Liver (tissue), 9 donors: ENCODE data around the gene ZRANB1. TPM values are rescaled to one million over a fixed set of nuclear protein-coding genes. Genes with fewer than 3 reads are reported as not detected.
"Not testable (repeated sequence)": the region's sequence is repeated elsewhere in the genome, so short reads cannot be mapped to it uniquely, and the experiment has no call there.

ENCODE experiments used
- DNase-seq: peaks from one replicate; pipeline ENCODE4 v3.0.0-alpha.2; 2017; ENCODE audit warnings: low spot score
- H3K27ac ChIP-seq, 2 donors: one replicate each; pipeline ENCODE4 v1.7.0; 2013; ENCODE audit warnings: inconsistent platforms in 2 of 2, low read length in 2 of 2, control low read depth in 1 of 2, low read depth in 1 of 2, mild to moderate bottlenecking in 1 of 2
- H3K27me3 ChIP-seq, 4 donors: one replicate each; pipeline versions ENCODE4 v1.6.1 to v1.7.0; 2013; ENCODE audit warnings: low read length in 3 of 4, inconsistent platforms in 1 of 4, mild to moderate bottlenecking in 1 of 4, moderate library complexity in 1 of 4; ENCODE audit not compliant: control insufficient read depth in 4 of 4, insufficient read depth in 4 of 4
- H3K36me3 ChIP-seq, 4 donors: one replicate each; pipeline versions ENCODE4 v1.6.1 to v1.7.0; 2013; ENCODE audit warnings: low read length in 3 of 4, mild to moderate bottlenecking in 3 of 4, low read depth in 1 of 4, moderate library complexity in 1 of 4; ENCODE audit not compliant: control insufficient read depth in 4 of 4, insufficient read depth in 3 of 4
- H3K4me1 ChIP-seq, 4 donors: one replicate each; pipeline versions ENCODE4 v1.6.1 to v1.7.0; 2013; ENCODE audit warnings: low read length in 3 of 4, mild to moderate bottlenecking in 3 of 4, moderate library complexity in 1 of 4; ENCODE audit not compliant: control insufficient read depth in 4 of 4, insufficient read depth in 4 of 4
- H3K4me3 ChIP-seq, 3 donors: one replicate each; pipeline versions ENCODE4 v1.6.1 to v1.7.0; 2013; ENCODE audit warnings: low read length in 3 of 3, control low read depth in 1 of 3, low read depth in 1 of 3, mild to moderate bottlenecking in 1 of 3
- H3K9ac ChIP-seq, 2 donors: one replicate each; pipeline ENCODE4 v1.7.0; 2013; ENCODE audit warnings: low read length in 2 of 2, mild to moderate bottlenecking in 2 of 2, moderate library complexity in 2 of 2, control low read depth in 1 of 2, low read depth in 1 of 2
- H3K9me3 ChIP-seq, 4 donors: one replicate each; pipeline versions ENCODE4 v1.6.1 to v1.7.0; 2013; ENCODE audit warnings: low read length in 3 of 4; ENCODE audit not compliant: control insufficient read depth in 4 of 4
- ATF3 ChIP-seq: IDR thresholded peaks from 2 replicates; pipeline ENCODE4 v1.6.1; 2016; ENCODE audit warnings: antibody characterized with exemption
- CTCF ChIP-seq: fragments of 150-350 bp; IDR thresholded peaks from 2 replicates; pipeline ENCODE4 v1.5.1; 2017; ENCODE audit warnings: improper control_type of control experiment, low read depth, low read length; ENCODE audit not compliant: missing input control
- EGR1 ChIP-seq, 2 donors: IDR thresholded peaks; 2 replicates each; pipeline ENCODE4 v1.6.1; 2016 to 2018; ENCODE audit warnings: antibody characterized with exemption in 2 of 2, low read depth in 2 of 2
- FOXA1 ChIP-seq: IDR thresholded peaks from 2 replicates; pipeline ENCODE4 v1.6.1; 2016; ENCODE audit warnings: antibody characterized with exemption
- HNF4A ChIP-seq, 2 donors: conservative IDR thresholded peaks; 2 replicates each; pipeline ENCODE4 v1.6.1; 2016; ENCODE audit warnings: antibody characterized with exemption in 2 of 2, mild to moderate bottlenecking in 2 of 2
- JUND ChIP-seq, 2 donors: IDR thresholded peaks; 2 replicates each; pipeline ENCODE4 v1.6.1; 2016; ENCODE audit warnings: antibody characterized with exemption in 2 of 2
- MAX ChIP-seq: IDR thresholded peaks from 2 replicates; pipeline ENCODE4 v1.6.1; 2016; ENCODE audit warnings: antibody characterized with exemption
- NR2F2 ChIP-seq: IDR thresholded peaks from 2 replicates; pipeline ENCODE4 v1.6.1; 2016; ENCODE audit warnings: antibody characterized with exemption
- RAD21 ChIP-seq, 2 donors: IDR thresholded peaks; 2 replicates each; pipeline ENCODE4 v1.6.1; 2016; ENCODE audit warnings: antibody characterized with exemption in 2 of 2, mild to moderate bottlenecking in 2 of 2
- REST ChIP-seq: IDR thresholded peaks from 2 replicates; pipeline ENCODE4 v1.6.1; 2016; ENCODE audit warnings: antibody characterized with exemption, mild to moderate bottlenecking
- RXRA ChIP-seq, 2 donors: IDR thresholded peaks; 2 replicates each; pipeline ENCODE4 v1.6.1; 2017 to 2018; ENCODE audit warnings: antibody characterized with exemption in 2 of 2, mild to moderate bottlenecking in 1 of 2
- SP1 ChIP-seq: IDR thresholded peaks from 2 replicates; pipeline ENCODE4 v1.6.1; 2018; ENCODE audit warnings: antibody characterized with exemption, mild to moderate bottlenecking
- TAF1 ChIP-seq: conservative IDR thresholded peaks from 2 replicates; pipeline ENCODE4 v1.6.1; 2016; ENCODE audit warnings: antibody characterized with exemption, mild to moderate bottlenecking
- YY1 ChIP-seq: IDR thresholded peaks from 2 replicates; pipeline ENCODE4 v1.6.1; 2016; ENCODE audit warnings: antibody characterized with exemption, mild to moderate bottlenecking
- ZBTB33 ChIP-seq: IDR thresholded peaks from 2 replicates; pipeline ENCODE4 v1.6.1; 2016; ENCODE audit warnings: antibody characterized with exemption
- WGBS: extraction: QIAGEN DNeasy Blood & Tissue Kit; methylation state at CpG from one replicate; pipeline ENCODE4 v1.1.7; 2013; 5-methylcytosine and 5-hydroxymethylcytosine counted together
- polyA plus RNA-seq, 2 donors: library from polyadenylated mRNA; stranded (reverse) in 1 of 2; unstranded in 1 of 2; fragments of 200-250 nt in 1 of 2; fragments of >200 nt in 1 of 2; fragmentation: Nextera tagmentation in 1 of 2; extraction: Ambion mirVana in 1 of 2; gene quantifications; one replicate each; pipeline versions ENCODE4 v1.2.1 to v1.2.3, GENCODE V29; 2013 to 2015
- total RNA-seq, 2 donors: library from RNA; depleted of rRNA; stranded (reverse); fragments of >200 nt; gene quantifications; one replicate each; pipeline ENCODE4 v1.2.3, GENCODE V29; 2014
- donor health status: healthy.
- donor health status: healthy.
- donor health status: healthy.
- donor health status: healthy.
- donor health status: healthy.

The ZRANB1 gene
- total and polyA plus RNA-seq, 4 donors, result 6.2 to 32.5 (median 14.4) TPM

DNA sequence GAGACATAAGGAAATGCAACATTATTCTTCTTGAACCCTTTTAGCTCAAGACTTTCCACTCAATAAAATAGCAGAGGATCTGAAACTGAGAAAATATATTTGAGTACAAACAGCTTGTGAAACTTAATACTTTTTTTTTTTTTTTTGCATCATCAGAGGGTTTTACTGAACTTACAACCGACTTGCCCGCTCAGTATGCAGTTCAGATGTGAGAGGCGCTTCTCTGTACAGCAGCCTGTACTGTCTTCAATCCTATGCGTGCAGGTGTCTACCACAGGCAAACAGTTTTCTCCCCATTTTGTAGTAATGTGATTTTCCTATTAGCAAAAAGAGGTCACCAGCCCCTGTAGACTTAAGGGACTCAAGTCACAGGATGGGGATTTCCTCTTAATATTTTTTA, 46.8 kb downstream of the ZRANB1 start:
- not testable (repeated sequence) for H3K27me3 ChIP-seq, H3K9ac ChIP-seq, H3K27ac ChIP-seq, H3K4me3 ChIP-seq, DNase-seq, H3K36me3 ChIP-seq, H3K9me3 ChIP-seq
- WGBS, result 86% methylated on average over 4 of the region's 4 CpGs
- H3K4me1 ChIP-seq, result peaks cover 8 to 45% (median 34%) of the 10 kb centered on the region in 4 donors

DNA sequence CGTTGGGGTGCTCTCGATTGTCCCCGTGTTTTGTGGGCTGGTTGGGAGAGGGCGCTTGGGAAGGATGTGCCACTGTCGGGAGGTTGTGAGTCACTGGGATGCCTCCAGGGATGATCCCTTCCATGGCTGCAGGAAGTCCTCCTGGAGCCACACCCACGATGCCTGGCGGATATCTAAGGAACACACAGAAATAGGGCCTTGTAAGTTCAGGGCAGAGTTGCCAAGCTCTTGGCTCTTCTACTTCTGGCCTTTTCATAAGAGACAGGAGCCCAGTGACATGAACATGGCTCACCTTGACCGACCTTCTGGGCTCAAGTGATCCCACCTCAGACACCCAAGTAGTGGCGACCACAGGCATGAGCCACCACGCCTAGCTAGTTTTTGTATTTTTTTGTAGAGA, 47.6 kb downstream of the ZRANB1 start:
- H3K9me3 ChIP-seq, result no peaks in the 10 kb centered on the region
- peaks cover 3 to 9% (median 7%) of the 10 kb centered on the region in 4 donors for H3K36me3 ChIP-seq
- TF ChIP-seq EGR1 (IDR thresholded peaks at IDR 0.05; ENCODE audit: low read depth in 2 of 2) (no peak), NR2F2 (no peak)
- no peaks in the 10 kb centered on the region for H3K27me3 ChIP-seq
- peaks cover 4 to 38% (median 29%) of the 10 kb centered on the region in 4 donors for H3K4me1 ChIP-seq
- 92% methylated on average over 10 of the region's 10 CpGs for WGBS
- no peak overlapping the region for H3K27ac ChIP-seq
- no peak for DNase-seq
- no peak overlapping the region for H3K9ac ChIP-seq
- no peak overlapping the region for H3K4me3 ChIP-seq

GRCh38 chr10:124990671-124991625, 49.0 kb downstream of the ZRANB1 start:
- DNase-seq, result no peak
- WGBS, result 88% methylated on average over 14 of the region's 14 CpGs
- Histone ChIP-seq H3K4me1 (peaks cover 3 to 24% (median 17%) of the 10 kb centered on the region in 4 donors), H3K27me3 (no peaks in the 10 kb centered on the region), H3K27ac (no peak overlapping the region), H3K9ac (no peak overlapping the region), H3K4me3 (no peak overlapping the region), H3K9me3 (no peaks in the 10 kb centered on the region), H3K36me3 (peaks cover 1 to 9% (median 4%) of the 10 kb centered on the region in 4 donors)
- TF ChIP-seq ZBTB33, result no peak
- TF ChIP-seq EGR1 (IDR thresholded peaks at IDR 0.05; ENCODE audit: low read depth in 2 of 2), result no peak
- no peak for TF ChIP-seq JUND (IDR thresholded peaks at IDR 0.05)
- no peak for TF ChIP-seq FOXA1
- TF ChIP-seq TAF1, result no peak
- no peak for TF ChIP-seq CTCF
- no peak for TF ChIP-seq RAD21 (IDR thresholded peaks at IDR 0.05)
- TF ChIP-seq YY1, result no peak
- TF ChIP-seq HNF4A (conservative IDR thresholded peaks at IDR 0.05), result no peak
- no peak for TF ChIP-seq ATF3
- no peak for TF ChIP-seq REST
- no peak for TF ChIP-seq SP1
- no peak for TF ChIP-seq MAX
- no peak for TF ChIP-seq RXRA (IDR thresholded peaks at IDR 0.05)
